ENCODE measurements around the gene PALLD. TPM values are rescaled to one million over a fixed set of nuclear protein-coding genes. Genes with fewer than 3 reads are reported as not detected.

The PALLD gene
- total RNA-seq, 4 donors from 2014 or later, result 71.8 to 106 (median 83.3) TPM

- TF ChIP-seq EP300 (IDR thresholded peaks at IDR 0.05) (no peak), CTCF (IDR thresholded peaks at IDR 0.05) (no peak), POLR2A (IDR thresholded peaks at IDR 0.05) (no peak), POLR2AphosphoS5 (IDR thresholded peaks at IDR 0.05) (no peak)
- DNase-seq (ENCODE audit: low spot score in 2 of 2), result no peak
- H3K27ac ChIP-seq, result no peak overlapping the region
These were observed 176.6 kb downstream of the PALLD start for GRCh38 chr4:168673476-168673875.

DNA sequence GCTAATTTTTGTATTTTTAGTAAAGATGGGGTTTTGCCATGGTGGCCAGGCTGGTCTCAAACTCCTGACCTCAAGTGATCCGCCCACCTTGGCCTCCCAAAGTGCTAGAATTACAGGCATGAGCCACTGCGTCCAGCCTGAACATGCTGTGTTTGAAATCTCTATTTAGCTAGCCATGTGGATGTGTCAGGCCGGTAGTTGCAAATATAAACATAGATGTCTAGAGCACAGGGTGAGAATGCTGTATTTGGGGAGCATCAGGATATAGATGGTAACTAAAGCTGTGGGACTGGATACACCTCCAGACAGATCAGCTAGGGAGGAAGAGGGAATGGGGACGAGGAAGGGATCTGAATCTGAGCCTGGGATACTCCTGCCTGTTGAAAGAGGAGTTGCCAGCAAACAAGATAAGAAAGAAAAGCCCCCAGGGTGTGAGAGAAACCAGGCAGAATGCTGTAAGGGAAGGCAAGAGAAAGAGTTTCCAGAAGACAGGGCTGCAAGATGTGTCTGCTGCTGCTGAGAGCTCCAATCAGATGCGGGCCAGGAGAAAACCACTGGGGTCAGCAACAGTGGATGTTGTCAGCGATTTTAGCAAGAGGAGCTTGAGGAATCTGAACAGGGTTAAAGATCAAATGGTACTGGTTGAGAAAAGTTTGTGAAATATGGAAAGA lies 177.4 kb downstream of the PALLD start:
- H3K4me3 ChIP-seq, result no peak overlapping the region
- TF ChIP-seq POLR2A (IDR thresholded peaks at IDR 0.05) (no peak), CTCF (IDR thresholded peaks at IDR 0.05) (no peak), POLR2AphosphoS5 (IDR thresholded peaks at IDR 0.05) (no peak), EP300 (IDR thresholded peaks at IDR 0.05) (no peak)
- H3K9me3 ChIP-seq, result no peaks in the 10 kb centered on the region
- no peaks in the 10 kb centered on the region for H3K36me3 ChIP-seq
- 88% methylated on average over 6 of the region's 6 CpGs for WGBS
- no peaks in the 10 kb centered on the region for H3K27me3 ChIP-seq
- DNase-seq (ENCODE audit: low spot score in 2 of 2), result no peak
- no peaks in the 10 kb centered on the region for H3K4me1 ChIP-seq
- H3K27ac ChIP-seq, result no peak overlapping the region

More at GRCh38 chr4:168673476-168673875, 176.6 kb downstream of the PALLD start:
- Histone ChIP-seq H3K36me3 (no peaks in the 10 kb centered on the region), H3K27me3 (no peaks in the 10 kb centered on the region), H3K4me1 (no peaks in the 10 kb centered on the region), H3K4me3 (no peak overlapping the region), H3K9me3 (no peaks in the 10 kb centered on the region)
- WGBS, result 98% methylated on average over 11 of the region's 11 CpGs

DNA sequence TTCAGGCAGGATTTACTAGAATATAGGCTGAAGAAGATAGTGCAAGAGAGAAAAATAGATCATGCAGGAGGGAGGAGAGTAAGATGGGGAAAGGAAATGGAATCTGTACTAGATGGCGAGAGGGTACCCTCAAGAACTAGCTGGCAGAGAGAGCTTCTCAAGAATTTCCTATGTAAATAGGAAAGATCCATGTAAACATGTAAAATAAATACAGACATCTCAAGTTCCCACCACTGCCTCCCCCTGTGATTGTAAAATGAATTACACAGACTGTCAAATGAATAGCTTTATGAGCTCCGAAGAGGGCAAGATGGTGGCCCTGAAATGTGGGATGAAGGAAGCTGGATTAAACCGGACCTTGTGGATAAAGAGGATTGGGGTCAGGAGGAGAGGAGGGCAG lies 178.0 kb downstream of the PALLD start:
- TF ChIP-seq EP300 (IDR thresholded peaks at IDR 0.05) (no peak), POLR2AphosphoS5 (IDR thresholded peaks at IDR 0.05) (no peak), POLR2A (IDR thresholded peaks at IDR 0.05) (no peak), CTCF (IDR thresholded peaks at IDR 0.05) (no peak)
- H3K27ac ChIP-seq, result no peak overlapping the region
- WGBS, result 84% methylated on average over 3 of the region's 3 CpGs
- no peak for DNase-seq (ENCODE audit: low spot score in 2 of 2)
- no peaks in the 10 kb centered on the region for H3K27me3 ChIP-seq
- H3K36me3 ChIP-seq, result no peaks in the 10 kb centered on the region
- no peak overlapping the region for H3K4me3 ChIP-seq
- H3K4me1 ChIP-seq, result no peaks in the 10 kb centered on the region
- H3K9me3 ChIP-seq, result no peaks in the 10 kb centered on the region

DNA sequence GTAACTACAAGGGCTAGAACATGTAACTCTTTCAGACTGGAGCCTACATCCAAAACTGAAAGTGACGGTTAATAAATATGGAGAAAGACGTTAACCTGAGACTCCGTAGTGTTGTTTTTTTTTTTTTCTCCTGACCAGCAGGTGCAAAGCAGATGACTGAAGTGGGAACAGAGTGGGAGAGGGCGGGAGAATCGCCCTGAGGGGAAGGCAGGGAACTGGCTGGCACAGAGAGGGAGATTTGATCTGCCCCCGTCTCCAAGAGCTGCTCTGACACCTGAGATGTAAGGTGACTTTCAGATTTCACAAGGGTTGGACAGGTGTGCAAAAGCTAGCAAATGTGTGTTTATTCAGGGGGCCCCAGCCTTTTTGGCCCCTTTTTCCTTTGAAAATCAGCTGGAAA lies 180.2 kb downstream of the PALLD start:
- Histone ChIP-seq H3K4me1 (no peaks in the 10 kb centered on the region), H3K27ac (no peak overlapping the region), H3K27me3 (no peaks in the 10 kb centered on the region), H3K9me3 (no peaks in the 10 kb centered on the region), H3K36me3 (no peaks in the 10 kb centered on the region), H3K4me3 (no peak overlapping the region)
- TF ChIP-seq EP300 (IDR thresholded peaks at IDR 0.05), result no peak
- TF ChIP-seq CTCF (IDR thresholded peaks at IDR 0.05), result no peak
- TF ChIP-seq POLR2AphosphoS5 (IDR thresholded peaks at IDR 0.05), result no peak
- no peak for TF ChIP-seq POLR2A (IDR thresholded peaks at IDR 0.05)
- no peak for DNase-seq (ENCODE audit: low spot score in 2 of 2)
- 73% methylated on average over 6 of the region's 6 CpGs for WGBS

- no peak for TF ChIP-seq CTCF (IDR thresholded peaks at IDR 0.05)
- TF ChIP-seq POLR2AphosphoS5 (IDR thresholded peaks at IDR 0.05), result no peak
- no peak for TF ChIP-seq EP300 (IDR thresholded peaks at IDR 0.05)
- WGBS, result 96% methylated on average over 11 of the region's 11 CpGs
- H3K27me3 ChIP-seq, result no peaks in the 10 kb centered on the region
- H3K27ac ChIP-seq, result no peak overlapping the region
- no peaks in the 10 kb centered on the region for H3K9me3 ChIP-seq
- peaks cover under 1% of the 10 kb centered on the region for H3K36me3 ChIP-seq
- H3K4me3 ChIP-seq, result no peak overlapping the region
- H3K4me1 ChIP-seq, result no peaks in the 10 kb centered on the region
- no peak for DNase-seq (ENCODE audit: low spot score in 2 of 2)
These were observed 181.0 kb downstream of the PALLD start for GRCh38 chr4:168677879-168678278.

Measured in suprapubic skin (tissue), 4 donors.